ENCODE measurements around the gene BMP6.

Gene BMP6

DNA sequence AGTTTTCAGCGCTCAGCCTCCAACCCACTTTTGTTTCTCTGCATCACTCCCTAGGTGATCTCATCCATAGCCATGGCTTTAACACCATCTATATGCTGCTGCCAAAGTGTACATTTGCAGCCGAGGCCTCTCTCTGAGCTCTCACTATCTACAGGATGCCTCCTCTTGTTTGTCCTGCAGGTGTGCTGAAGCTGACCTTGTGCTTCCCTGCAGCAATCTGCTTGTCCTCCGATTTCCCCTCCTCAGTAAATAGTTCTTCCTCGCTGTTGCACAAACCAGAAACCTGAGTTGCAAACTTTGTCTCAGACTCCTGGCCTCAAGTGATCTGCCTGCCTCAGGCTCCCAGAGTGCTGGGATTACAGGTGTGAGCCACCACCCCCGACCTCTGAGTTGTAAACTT is 188.4 kb downstream of the BMP6 start:
- Mint-ChIP-seq H3K27me3 (ENCODE audit: low read depth) (no peaks in the 10 kb centered on the region), H3K4me1 (ENCODE audit: low read depth) (peaks cover 2% of the 10 kb centered on the region), H3K27ac (no peak overlapping the region), H3K4me3 (no peak overlapping the region), H3K36me3 (ENCODE audit: low read depth) (peaks cover under 1% of the 10 kb centered on the region), H3K9me3 (no peaks in the 10 kb centered on the region)
- no peak for DNase-seq (ENCODE audit: low spot score)

DNA sequence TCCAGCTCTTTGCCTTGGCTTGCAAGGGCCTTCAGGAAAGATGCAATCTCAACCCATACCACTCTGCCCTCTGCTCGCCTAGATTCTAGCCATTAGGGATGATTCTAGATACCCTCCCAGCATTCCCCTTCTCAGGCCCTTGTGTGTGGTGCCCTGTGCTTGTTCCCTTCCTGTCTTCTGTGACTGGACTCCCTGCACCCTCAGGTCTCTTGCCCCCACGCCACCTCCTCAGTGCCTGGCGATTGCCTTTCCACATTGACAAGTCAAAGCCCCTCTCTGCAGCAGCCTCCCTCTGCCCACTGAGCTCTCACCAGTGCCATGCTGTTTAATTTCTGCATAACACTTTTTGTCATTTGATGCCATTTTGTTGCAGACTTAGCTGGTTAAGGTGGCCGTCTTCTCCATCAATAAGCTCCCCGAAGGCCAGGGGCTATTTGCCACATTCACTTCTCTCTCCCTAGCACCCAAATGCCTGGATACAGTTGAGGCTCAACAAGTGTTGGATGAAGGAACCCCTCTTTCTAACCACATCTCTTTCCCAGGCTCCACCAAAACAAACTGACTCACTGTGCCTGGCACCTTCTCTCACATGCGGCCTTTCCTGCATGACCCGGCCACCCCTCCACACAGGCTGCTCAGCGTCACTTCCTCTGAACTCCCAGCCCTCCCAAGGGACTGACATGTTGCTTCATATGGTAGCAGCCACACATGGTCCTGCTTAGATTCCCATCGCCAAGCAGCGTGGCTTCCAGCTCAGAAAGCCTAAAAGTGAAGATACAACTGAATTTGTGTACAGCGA is 189.3 kb downstream of the BMP6 start:
- no peaks in the 10 kb centered on the region for H3K4me1 Mint-ChIP-seq (ENCODE audit: low read depth)
- no peak overlapping the region for H3K4me3 Mint-ChIP-seq
- no peak for DNase-seq (ENCODE audit: low spot score)
- H3K27me3 Mint-ChIP-seq (ENCODE audit: low read depth), result no peaks in the 10 kb centered on the region
- no peaks in the 10 kb centered on the region for H3K36me3 Mint-ChIP-seq (ENCODE audit: low read depth)
- H3K27ac Mint-ChIP-seq, result no peak overlapping the region
- H3K9me3 Mint-ChIP-seq, result no peaks in the 10 kb centered on the region

DNA sequence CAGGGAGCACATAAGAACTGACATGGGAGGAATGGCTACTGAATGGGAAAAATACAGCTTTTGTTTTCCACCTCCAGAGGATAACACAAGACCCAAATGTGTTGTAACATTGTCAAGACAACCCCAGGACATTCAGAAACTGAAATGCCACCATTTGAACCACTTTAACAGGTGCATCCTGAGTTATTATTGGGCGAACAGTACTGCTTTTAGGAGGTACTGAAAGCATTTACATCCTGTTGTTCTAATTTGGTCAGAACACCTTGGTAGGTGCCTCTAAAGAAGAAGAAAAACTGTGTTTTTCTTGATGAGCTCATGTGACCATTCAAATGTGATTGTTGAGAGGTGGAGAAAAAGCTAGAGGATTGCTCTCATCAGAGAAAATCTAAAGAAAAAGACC is 191.1 kb downstream of the BMP6 start:
- Mint-ChIP-seq H3K9me3 (no peaks in the 10 kb centered on the region), H3K27me3 (ENCODE audit: low read depth) (no peaks in the 10 kb centered on the region), H3K4me1 (ENCODE audit: low read depth) (no peaks in the 10 kb centered on the region), H3K27ac (no peak overlapping the region), H3K4me3 (no peak overlapping the region), H3K36me3 (ENCODE audit: low read depth) (no peaks in the 10 kb centered on the region)
- no peak for DNase-seq (ENCODE audit: low spot score)

DNA sequence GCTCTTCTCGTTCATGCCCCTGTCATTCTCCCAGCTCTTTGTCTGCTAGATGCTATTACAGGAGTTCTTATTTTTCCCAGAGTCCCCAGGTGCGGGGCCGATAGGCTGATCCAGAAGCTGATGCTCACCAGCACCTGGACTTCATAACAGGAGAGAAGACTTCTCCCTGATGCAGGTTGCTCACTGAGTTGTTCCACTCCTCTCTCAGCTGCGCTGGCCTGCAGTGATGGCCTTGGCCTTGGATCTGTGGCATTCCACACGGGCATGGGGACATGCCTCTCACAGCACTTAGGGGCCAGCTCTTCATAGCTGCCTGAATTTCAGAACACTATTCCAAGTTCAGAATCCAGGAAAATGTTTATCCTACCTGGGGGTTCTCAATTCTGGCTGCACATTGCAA is 191.8 kb downstream of the BMP6 start:
- H3K27me3 Mint-ChIP-seq (ENCODE audit: low read depth), result no peaks in the 10 kb centered on the region
- no peaks in the 10 kb centered on the region for H3K9me3 Mint-ChIP-seq
- H3K36me3 Mint-ChIP-seq (ENCODE audit: low read depth), result no peaks in the 10 kb centered on the region
- no peaks in the 10 kb centered on the region for H3K4me1 Mint-ChIP-seq (ENCODE audit: low read depth)
- no peak for DNase-seq (ENCODE audit: low spot score)
- H3K27ac Mint-ChIP-seq, result no peak overlapping the region
- no peak overlapping the region for H3K4me3 Mint-ChIP-seq

DNA sequence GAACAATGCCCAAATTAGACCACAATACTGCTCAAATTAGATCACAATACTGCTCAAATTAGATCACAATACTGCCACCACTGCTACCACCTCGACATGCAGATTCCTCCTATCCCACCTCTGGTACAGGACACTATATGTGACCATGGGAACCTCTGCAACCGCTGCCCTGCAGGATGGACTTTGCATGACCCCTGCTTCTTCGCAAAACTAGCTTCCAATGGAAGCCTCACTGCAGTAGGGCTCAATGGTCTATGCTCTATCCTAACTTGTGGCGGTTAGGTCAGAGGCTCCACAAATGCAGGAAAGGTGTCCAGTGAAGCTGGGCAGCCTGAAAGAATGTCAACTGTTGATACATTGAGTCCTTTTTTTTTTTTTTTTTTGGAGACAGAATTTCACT is 192.5 kb downstream of the BMP6 start:
- Mint-ChIP-seq H3K36me3 (ENCODE audit: low read depth) (no peaks in the 10 kb centered on the region), H3K27me3 (ENCODE audit: low read depth) (no peaks in the 10 kb centered on the region), H3K4me1 (ENCODE audit: low read depth) (no peaks in the 10 kb centered on the region), H3K9me3 (no peaks in the 10 kb centered on the region), H3K4me3 (no peak overlapping the region), H3K27ac (no peak overlapping the region)
- no peak for DNase-seq (ENCODE audit: low spot score)

DNA sequence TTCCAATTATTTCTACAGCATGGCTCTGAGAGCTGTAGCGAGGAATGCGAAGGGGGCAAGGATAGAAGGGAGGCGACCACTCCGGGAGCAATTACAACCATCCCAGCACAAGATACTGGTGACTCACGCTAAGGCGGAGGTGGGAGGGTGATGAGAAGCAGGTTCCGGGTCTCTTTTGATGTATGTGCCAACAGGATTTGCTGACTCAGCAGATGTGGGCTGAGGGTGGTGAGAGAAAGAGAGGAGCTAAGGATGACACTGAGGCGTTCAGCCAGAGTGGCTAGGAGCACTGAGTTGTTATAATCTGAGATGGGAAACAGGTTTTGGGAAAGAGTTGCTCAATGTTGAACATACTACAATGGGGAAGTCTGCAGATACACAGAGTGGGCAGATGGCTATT is 194.0 kb downstream of the BMP6 start:
- Mint-ChIP-seq H3K9me3 (peaks cover 2% of the 10 kb centered on the region), H3K4me1 (ENCODE audit: low read depth) (no peaks in the 10 kb centered on the region), H3K27me3 (ENCODE audit: low read depth) (peaks cover 4% of the 10 kb centered on the region), H3K36me3 (ENCODE audit: low read depth) (no peaks in the 10 kb centered on the region), H3K4me3 (no peak overlapping the region), H3K27ac (no peak overlapping the region)
- DNase-seq (ENCODE audit: low spot score), result peak; percentile 16

DNA sequence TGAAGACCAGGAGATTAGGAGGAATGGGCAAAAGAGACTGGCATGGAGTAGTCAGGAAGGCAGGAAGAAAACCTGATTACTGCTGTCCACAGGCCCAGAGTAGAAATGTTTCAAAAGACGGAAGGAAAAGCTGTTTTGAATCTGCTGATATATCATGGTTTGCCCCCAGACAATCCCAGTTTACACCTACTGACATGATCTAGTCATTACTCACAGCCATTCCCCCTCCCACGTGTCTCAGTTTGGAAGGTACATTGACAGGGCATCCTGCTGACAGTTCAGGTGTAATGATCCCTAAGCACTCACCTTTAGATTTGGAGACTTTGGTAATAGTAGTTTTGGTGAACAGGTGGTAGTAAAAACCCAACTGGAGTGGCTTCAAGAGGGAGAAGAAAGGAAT is 194.5 kb downstream of the BMP6 start:
- Mint-ChIP-seq H3K36me3 (ENCODE audit: low read depth) (no peaks in the 10 kb centered on the region), H3K4me1 (ENCODE audit: low read depth) (no peaks in the 10 kb centered on the region), H3K9me3 (peaks cover 7% of the 10 kb centered on the region), H3K27ac (no peak overlapping the region), H3K27me3 (ENCODE audit: low read depth) (peaks cover 4% of the 10 kb centered on the region), H3K4me3 (no peak overlapping the region)
- no peak for DNase-seq (ENCODE audit: low spot score)

DNA sequence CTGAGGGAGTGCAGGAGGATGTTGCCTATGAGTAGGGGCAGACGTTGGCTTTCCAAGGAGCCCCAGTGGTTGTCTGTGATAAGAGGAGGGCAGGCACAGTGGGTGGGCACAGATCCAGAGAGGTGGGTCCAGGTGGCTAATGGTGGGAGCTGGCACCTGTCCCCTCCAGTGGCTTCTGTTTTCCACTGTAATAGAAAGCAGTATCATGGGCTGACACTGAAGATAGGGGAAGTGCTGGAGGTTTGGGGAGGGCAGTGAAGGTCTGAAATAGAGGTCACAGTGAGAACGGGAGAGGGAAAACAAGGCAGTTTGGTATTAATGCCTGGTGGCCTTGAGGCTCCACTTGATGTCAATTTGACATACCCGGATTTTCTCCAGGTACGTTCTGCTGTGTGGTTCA is 195.1 kb downstream of the BMP6 start:
- peaks cover 8% of the 10 kb centered on the region for H3K9me3 Mint-ChIP-seq
- peaks cover 4% of the 10 kb centered on the region for H3K27me3 Mint-ChIP-seq (ENCODE audit: low read depth)
- no peaks in the 10 kb centered on the region for H3K36me3 Mint-ChIP-seq (ENCODE audit: low read depth)
- H3K27ac Mint-ChIP-seq, result no peak overlapping the region
- no peak overlapping the region for H3K4me3 Mint-ChIP-seq
- DNase-seq (ENCODE audit: low spot score), result no peak
- no peaks in the 10 kb centered on the region for H3K4me1 Mint-ChIP-seq (ENCODE audit: low read depth)

DNA sequence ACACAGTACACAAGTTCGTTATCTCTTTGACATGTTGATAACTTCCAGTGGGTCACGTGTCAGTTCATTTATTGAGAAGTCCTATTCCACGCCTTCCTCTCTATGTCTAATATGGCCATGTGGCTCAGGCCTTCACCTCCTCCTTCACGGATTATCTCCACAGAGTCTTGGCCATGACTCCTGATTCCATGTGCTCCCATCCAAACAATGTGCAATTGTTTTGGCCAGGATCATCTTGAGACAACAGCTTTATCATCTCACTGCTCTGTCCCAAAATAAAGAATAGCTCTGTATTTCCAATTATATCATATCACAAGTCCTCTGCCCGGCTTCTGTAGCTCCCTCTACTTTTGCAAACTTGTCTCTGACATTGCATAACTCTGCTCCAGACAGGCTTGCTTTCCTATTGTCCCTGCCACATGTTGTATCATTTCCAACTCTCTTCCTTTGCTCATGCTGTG is 195.8 kb downstream of the BMP6 start:
- peaks cover 4% of the 10 kb centered on the region for H3K27me3 Mint-ChIP-seq (ENCODE audit: low read depth)
- no peak for DNase-seq (ENCODE audit: low spot score)
- H3K4me3 Mint-ChIP-seq, result no peak overlapping the region
- no peaks in the 10 kb centered on the region for H3K36me3 Mint-ChIP-seq (ENCODE audit: low read depth)
- H3K27ac Mint-ChIP-seq, result no peak overlapping the region
- H3K9me3 Mint-ChIP-seq, result peaks cover 8% of the 10 kb centered on the region
- H3K4me1 Mint-ChIP-seq (ENCODE audit: low read depth), result no peaks in the 10 kb centered on the region

DNA sequence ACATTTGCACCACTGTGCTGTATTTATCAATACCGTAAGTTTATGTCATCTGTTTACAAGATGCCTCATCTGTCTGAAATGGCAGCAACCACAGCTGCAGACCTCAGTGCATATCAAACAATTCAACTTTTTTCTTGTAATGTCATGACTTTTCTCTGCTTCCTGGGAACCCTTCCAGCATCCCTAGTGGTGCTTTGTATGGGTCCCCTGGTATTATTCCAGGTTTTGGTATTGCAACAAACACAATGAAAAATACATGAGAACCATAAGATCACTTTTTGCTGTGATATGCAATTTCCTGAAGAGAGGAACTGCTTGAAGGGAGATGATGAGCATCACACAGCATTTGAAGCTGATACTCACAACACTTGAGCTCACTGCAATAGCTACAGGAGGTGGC is 196.7 kb downstream of the BMP6 start:
- no peak overlapping the region for H3K4me3 Mint-ChIP-seq
- DNase-seq (ENCODE audit: low spot score), result no peak
- H3K36me3 Mint-ChIP-seq (ENCODE audit: low read depth), result no peaks in the 10 kb centered on the region
- H3K9me3 Mint-ChIP-seq, result peaks cover 8% of the 10 kb centered on the region
- no peaks in the 10 kb centered on the region for H3K4me1 Mint-ChIP-seq (ENCODE audit: low read depth)
- H3K27ac Mint-ChIP-seq, result no peak overlapping the region
- peaks cover 7% of the 10 kb centered on the region for H3K27me3 Mint-ChIP-seq (ENCODE audit: low read depth)

DNA sequence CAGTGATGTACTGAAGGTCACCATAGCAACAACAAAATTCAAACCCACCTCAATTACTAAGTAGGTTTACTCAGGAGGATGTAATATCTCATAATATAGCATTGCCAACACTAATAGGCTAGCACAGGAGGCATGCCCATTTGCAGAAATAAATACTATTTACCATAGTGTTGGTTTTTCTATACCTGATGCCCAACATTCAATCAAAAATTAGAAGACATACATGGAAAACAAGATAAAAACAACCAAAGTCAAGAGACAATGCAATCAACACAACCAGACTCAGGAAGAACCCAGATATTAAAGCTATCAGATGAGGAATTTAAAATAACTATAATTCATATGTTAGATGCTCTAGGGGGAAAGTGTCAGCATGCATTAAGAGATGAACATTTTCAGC is 199.0 kb downstream of the BMP6 start:
- H3K27ac Mint-ChIP-seq, result no peak overlapping the region
- H3K4me1 Mint-ChIP-seq (ENCODE audit: low read depth), result no peaks in the 10 kb centered on the region
- peaks cover 8% of the 10 kb centered on the region for H3K9me3 Mint-ChIP-seq
- DNase-seq (ENCODE audit: low spot score), result no peak
- no peak overlapping the region for H3K4me3 Mint-ChIP-seq
- no peaks in the 10 kb centered on the region for H3K36me3 Mint-ChIP-seq (ENCODE audit: low read depth)
- H3K27me3 Mint-ChIP-seq (ENCODE audit: low read depth), result peaks cover 26% of the 10 kb centered on the region

Measured in T-helper 2 cell treated with Interferon-gamma antibody and Interleukin-4, amounts not matched to agents 5 μg/mL and 100 μg/mL, for 36 hours (primary cell).